Memory B cell (primary cell): ENCODE data around the gene PREPL.
A peak's percentile ranks its signal among the peaks of the same experiment; 100 is the strongest.
"Not testable (repeated sequence)": the region's sequence is repeated elsewhere in the genome, so short reads cannot be mapped to it uniquely, and the experiment has no call there.

ENCODE experiments used
- ATAC-seq: fragments of 150-1000 bp; cut with Tn5 transposase; 2 replicates; pipeline ENCODE4 v1.10.0; 2021; ENCODE audit warnings: low read depth, mild to moderate bottlenecking, moderate library complexity
- DNase-seq, 2 donors: peaks; one replicate each; pipeline ENCODE4 v3.0.0; 2022; ENCODE audit warnings: low spot score in 2 of 2
- H3K27ac Mint-ChIP-seq: one replicate; pipeline ENCODE4 v1.8.0; 2022; ENCODE audit warnings: mild to moderate bottlenecking, moderate library complexity, mixed read lengths
- H3K27me3 Mint-ChIP-seq: one replicate; pipeline ENCODE4 v1.8.0; 2022; ENCODE audit warnings: mixed read lengths
- H3K36me3 Mint-ChIP-seq: one replicate; pipeline ENCODE4 v1.8.0; 2022; ENCODE audit warnings: mild to moderate bottlenecking, mixed read lengths
- H3K4me1 Mint-ChIP-seq: one replicate; pipeline ENCODE4 v1.8.0; 2022; ENCODE audit warnings: mixed read lengths
- H3K4me3 Mint-ChIP-seq: one replicate; pipeline ENCODE4 v1.8.0; 2022; ENCODE audit warnings: mild to moderate bottlenecking, moderate library complexity, mixed read lengths
- H3K9me3 Mint-ChIP-seq: one replicate; pipeline ENCODE4 v1.8.0; 2022; ENCODE audit warnings: mixed read lengths

Gene PREPL

DNA sequence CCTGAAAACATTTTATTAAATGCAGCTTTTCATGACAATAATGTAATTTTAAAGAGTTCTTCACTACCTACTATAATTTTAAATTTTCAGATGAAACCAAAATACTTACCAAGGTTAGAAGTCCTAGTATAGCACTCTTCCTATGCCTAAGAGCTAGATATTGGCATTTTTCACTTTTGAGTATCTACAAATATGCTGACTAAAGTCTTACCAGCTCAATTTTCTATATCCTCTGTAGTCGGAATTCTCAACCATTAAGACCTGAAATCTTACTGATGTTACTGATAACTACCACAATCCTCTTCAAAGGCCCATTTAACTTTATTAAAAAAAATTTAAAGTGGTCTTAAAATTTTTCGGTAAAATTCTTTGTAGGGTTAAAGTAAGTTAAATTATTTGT, 32.0 kb downstream of the PREPL start:
- peak overlapping the region; percentile 55 for H3K27ac Mint-ChIP-seq
- H3K4me1 Mint-ChIP-seq, result no peaks in the 10 kb centered on the region
- no peaks in the 10 kb centered on the region for H3K27me3 Mint-ChIP-seq
- peaks cover 36% of the 10 kb centered on the region for H3K36me3 Mint-ChIP-seq
- no peak overlapping the region for H3K4me3 Mint-ChIP-seq
- no peaks in the 10 kb centered on the region for H3K9me3 Mint-ChIP-seq
- ATAC-seq (no peak), DNase-seq (no peak)

DNA sequence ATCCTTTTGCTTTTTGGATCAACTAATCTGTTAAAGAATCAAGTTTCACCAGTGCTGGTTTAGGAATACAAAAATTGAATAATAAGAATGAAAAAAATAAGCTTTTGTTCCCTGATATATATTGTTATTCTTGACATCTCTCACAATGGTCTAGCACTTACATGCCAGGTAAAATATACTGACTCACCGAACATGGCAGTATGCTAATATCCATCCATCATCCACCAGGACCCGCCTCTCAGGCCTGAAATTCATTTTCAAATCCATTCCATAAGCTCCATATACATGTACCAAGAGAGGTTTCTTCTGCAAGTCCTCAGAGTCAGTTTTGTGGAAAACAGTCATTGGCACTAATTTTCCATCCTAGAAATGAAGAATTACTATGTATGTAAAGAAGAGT, 32.5 kb downstream of the PREPL start:
- DNase-seq (no peak), ATAC-seq (no peak)
- Mint-ChIP-seq H3K27me3 (no peaks in the 10 kb centered on the region), H3K36me3 (peaks cover 40% of the 10 kb centered on the region), H3K4me3 (no peak overlapping the region), H3K4me1 (no peaks in the 10 kb centered on the region), H3K27ac (no peak overlapping the region), H3K9me3 (no peaks in the 10 kb centered on the region)

DNA sequence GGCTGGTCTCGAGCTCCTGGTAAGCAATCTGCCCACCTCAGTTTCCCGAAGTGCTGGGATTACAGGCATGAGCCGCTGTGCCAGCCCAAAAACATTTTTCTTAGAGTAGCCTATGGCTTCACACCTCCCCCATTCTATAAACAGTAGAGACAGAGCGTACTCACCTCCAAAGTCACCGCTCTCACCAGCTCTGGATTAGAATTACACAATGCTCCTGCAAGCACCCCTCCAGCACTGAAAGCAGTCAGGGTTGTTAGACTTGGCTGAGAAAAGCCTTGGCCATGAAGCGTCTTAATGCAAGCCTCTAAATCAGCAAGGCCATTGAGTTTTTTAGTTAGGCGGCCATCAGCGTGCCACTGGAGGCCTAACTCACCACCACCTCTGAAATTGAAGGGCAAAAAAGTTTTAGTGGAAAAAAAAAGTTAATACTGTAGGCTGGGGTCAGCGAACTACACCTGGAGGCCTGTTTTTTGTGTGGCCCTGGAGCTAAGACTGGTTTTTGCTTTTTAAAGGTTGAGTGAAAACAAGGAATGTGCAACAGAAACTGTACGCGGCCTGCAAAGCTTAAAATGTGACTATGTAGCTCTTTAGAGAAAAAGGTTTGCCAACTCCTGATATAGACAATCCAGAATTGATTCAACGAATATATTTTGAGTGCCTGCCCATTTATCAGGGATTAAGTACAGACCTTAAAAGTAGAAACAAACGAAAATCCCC, 34.6 kb downstream of the PREPL start:
- H3K36me3 Mint-ChIP-seq, result peaks cover 46% of the 10 kb centered on the region
- H3K4me1 Mint-ChIP-seq, result no peaks in the 10 kb centered on the region
- no peak overlapping the region for H3K27ac Mint-ChIP-seq
- ATAC-seq (no peak), DNase-seq (no peak)
- no peak overlapping the region for H3K4me3 Mint-ChIP-seq
- no peaks in the 10 kb centered on the region for H3K9me3 Mint-ChIP-seq
- H3K27me3 Mint-ChIP-seq, result no peaks in the 10 kb centered on the region

DNA sequence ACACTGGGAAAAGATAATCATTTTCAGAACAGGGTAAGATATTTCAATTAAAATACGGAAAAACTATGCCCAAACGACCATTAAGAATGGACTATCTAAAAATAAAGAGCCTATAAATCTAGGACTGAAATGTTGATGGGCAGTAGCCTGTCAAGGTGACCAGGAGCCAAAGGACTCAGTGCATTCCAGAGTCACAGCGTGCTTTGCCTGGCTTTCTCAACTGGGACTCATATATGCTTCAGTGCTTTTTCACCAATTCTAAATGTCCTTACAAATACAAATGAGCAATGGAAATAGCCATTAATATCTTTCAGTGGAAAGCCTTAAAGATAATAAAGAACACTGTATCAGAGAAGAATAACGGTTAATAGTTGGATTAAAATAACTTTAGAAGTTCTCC, 35.4 kb downstream of the PREPL start:
- DNase-seq (no peak), ATAC-seq (no peak)
- H3K36me3 Mint-ChIP-seq, result peaks cover 45% of the 10 kb centered on the region
- no peaks in the 10 kb centered on the region for H3K4me1 Mint-ChIP-seq
- no peaks in the 10 kb centered on the region for H3K9me3 Mint-ChIP-seq
- H3K27ac Mint-ChIP-seq, result no peak overlapping the region
- no peak overlapping the region for H3K4me3 Mint-ChIP-seq
- no peaks in the 10 kb centered on the region for H3K27me3 Mint-ChIP-seq

DNA sequence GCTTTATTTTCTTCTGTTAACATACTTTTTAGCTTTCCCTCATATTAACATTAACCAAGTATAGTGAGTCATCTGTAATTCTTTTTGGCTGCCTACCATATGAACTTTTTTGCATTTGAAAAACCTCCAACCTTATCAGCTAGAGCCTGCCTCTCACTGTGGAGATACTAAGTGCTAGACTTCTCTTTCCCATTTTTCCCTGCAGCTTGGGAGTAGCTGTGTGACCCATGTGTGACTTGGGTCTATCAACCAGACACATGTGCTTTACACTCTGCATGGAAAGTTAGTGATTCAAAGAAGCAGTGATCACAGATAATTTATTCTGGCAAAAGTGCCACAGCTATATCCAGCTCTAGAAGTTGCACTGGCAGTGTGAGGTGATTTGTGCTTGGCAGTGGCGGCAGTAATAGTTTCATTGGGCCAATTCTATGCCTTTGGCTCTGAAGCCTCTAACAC, 36.3 kb downstream of the PREPL start:
- H3K27ac Mint-ChIP-seq, result no peak overlapping the region
- no peaks in the 10 kb centered on the region for H3K4me1 Mint-ChIP-seq
- no peaks in the 10 kb centered on the region for H3K9me3 Mint-ChIP-seq
- peaks cover 47% of the 10 kb centered on the region for H3K36me3 Mint-ChIP-seq
- H3K27me3 Mint-ChIP-seq, result no peaks in the 10 kb centered on the region
- ATAC-seq (no peak), DNase-seq (no peak)
- no peak overlapping the region for H3K4me3 Mint-ChIP-seq

DNA sequence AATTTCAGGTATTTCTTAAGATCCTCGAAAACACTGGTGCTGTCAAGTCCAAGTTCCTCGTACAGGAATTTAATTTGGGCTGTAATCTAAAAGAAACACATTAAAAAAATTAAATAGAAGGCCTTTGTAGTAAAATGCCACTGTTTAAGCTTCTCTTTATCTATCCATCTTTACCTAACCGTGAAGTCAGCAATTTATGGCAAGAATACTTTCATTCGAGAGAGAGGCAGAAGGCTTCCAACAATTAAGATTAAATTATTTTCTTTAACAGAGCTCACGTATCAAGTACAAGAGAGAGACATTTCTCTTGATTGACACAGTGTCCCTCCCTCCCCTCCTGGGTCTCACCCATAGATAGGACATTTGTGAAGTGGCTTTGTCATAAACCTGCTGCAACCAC, 39.9 kb downstream of the PREPL start:
- Mint-ChIP-seq H3K27me3 (no peaks in the 10 kb centered on the region), H3K4me1 (no peaks in the 10 kb centered on the region), H3K4me3 (no peak overlapping the region), H3K27ac (no peak overlapping the region), H3K36me3 (peaks cover 44% of the 10 kb centered on the region), H3K9me3 (no peaks in the 10 kb centered on the region)
- no peak for ATAC-seq
- DNase-seq, result no peak

DNA sequence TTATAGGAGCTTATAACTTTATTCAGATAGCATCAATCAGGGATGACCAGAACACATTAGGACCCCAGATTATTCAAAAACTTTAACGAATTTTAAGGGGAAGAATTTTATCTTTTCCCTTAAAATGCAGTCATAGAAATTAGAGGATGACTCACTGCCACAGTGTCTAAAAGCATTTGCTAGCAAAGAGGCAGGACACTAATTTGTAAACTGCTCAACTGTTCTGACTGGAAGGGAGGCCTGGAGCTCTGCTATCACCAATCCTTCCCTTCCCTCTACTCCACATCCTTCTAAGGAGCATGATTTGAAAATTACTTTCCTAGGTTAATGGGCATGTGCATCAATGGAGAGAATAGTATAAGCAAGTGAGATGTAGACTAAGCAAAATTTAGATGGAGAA, 40.5 kb downstream of the PREPL start:
- peaks cover 50% of the 10 kb centered on the region for H3K36me3 Mint-ChIP-seq

DNA sequence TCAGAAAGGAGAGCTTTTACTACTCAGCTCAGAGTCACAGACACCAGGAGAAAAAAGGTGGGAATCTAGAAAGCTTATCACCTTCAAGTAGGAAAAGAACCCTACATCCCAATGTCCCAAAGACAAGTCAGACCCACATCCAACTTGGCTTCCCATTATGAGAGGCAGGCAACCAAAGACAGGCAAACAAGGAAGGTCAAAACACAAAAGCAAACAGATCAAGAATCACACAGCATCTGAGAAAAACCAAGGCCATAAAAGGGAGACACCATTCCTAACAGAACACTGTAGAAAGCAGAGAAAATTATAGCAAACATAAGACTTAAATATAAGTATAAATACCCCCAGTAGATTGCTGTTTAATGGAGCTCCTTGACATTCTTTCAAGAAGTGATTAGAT, 45.3 kb downstream of the PREPL start:
- H3K36me3 Mint-ChIP-seq, result peaks cover 44% of the 10 kb centered on the region
- no peak overlapping the region for H3K4me3 Mint-ChIP-seq
- H3K27me3 Mint-ChIP-seq, result no peaks in the 10 kb centered on the region
- peaks cover 9% of the 10 kb centered on the region for H3K9me3 Mint-ChIP-seq
- ATAC-seq, result no peak
- H3K4me1 Mint-ChIP-seq, result no peaks in the 10 kb centered on the region
- H3K27ac Mint-ChIP-seq, result no peak overlapping the region
- DNase-seq, result no peak

More for the DNA sequence above, 40.5 kb downstream of the PREPL start:
- Mint-ChIP-seq H3K9me3 (no peaks in the 10 kb centered on the region), H3K4me3 (no peak overlapping the region), H3K4me1 (no peaks in the 10 kb centered on the region), H3K27me3 (no peaks in the 10 kb centered on the region), H3K27ac (no peak overlapping the region)
- ATAC-seq (no peak), DNase-seq (no peak)

DNA sequence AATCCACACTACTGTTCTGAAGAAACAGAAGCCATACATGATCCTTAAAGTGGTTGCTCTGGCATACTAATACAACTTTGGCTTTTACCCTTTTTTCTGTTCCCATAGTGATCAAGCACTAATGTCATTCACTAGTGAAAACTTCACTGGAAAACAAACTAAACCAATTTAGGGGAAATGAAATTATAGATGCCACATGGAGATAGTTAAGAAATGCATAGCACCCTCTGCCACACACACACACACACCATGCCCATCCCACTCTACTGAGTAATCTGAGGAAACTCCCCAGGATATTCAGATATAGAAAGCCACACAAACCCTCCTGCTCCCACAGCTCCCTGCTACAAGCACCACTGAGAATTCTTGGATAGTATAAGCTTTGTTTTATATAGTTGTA, 46.9 kb downstream of the PREPL start:
- no peak for ATAC-seq
- H3K4me3 Mint-ChIP-seq, result no peak overlapping the region
- peaks cover 10% of the 10 kb centered on the region for H3K9me3 Mint-ChIP-seq
- H3K36me3 Mint-ChIP-seq, result peaks cover 39% of the 10 kb centered on the region
- no peaks in the 10 kb centered on the region for H3K4me1 Mint-ChIP-seq
- H3K27ac Mint-ChIP-seq, result no peak overlapping the region
- no peak for DNase-seq
- H3K27me3 Mint-ChIP-seq, result no peaks in the 10 kb centered on the region

DNA sequence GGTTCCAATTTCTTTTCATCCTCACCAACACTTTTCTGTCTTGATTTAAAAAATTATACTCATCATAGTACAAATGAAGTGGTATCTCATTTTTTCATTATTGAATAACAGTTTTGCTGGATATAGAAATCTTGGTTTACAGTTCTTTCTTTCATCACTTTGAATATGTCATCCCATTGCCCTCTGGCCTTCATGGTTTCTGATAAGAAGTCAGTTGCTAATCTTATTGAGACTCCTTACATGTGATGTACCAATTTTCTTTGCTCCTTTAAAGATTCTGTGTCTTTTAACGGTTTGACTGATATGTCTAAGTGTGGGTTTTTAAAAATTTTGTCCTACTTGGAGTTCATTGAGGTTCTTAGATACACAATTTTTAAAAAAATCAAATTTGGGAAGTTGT, 51.0 kb downstream of the PREPL start:
- no peak overlapping the region for H3K4me3 Mint-ChIP-seq
- DNase-seq (no peak), ATAC-seq (no peak)
- H3K4me1 Mint-ChIP-seq, result no peaks in the 10 kb centered on the region
- H3K27ac Mint-ChIP-seq, result no peak overlapping the region
- H3K27me3 Mint-ChIP-seq, result peaks cover 1% of the 10 kb centered on the region
- peaks cover 15% of the 10 kb centered on the region for H3K9me3 Mint-ChIP-seq
- H3K36me3 Mint-ChIP-seq, result peaks cover 29% of the 10 kb centered on the region

DNA sequence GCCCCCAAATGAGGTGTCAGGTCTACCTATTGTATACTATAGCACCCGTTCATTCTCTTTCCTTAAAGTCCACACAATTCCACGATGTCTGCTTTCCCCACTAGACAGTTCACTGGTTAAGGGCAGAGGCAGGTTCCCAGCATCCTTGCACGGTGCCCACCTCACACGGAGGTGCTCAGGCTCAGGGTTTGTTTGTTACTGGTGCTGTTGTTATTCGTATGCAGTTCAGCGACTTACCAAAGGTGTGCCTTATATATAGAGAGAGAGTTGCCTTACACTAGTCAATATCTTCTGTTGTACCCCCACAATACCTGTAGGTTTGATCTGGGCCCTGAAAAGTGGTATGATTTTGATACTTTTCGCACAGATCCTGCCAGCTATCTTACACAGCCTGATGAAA, 55.4 kb downstream of the PREPL start:
- peaks cover 7% of the 10 kb centered on the region for H3K36me3 Mint-ChIP-seq
- peaks cover 1% of the 10 kb centered on the region for H3K27me3 Mint-ChIP-seq
- ATAC-seq (no peak), DNase-seq (no peak)
- H3K4me3 Mint-ChIP-seq, result no peak overlapping the region
- no peak overlapping the region for H3K27ac Mint-ChIP-seq
- H3K4me1 Mint-ChIP-seq, result no peaks in the 10 kb centered on the region
- peaks cover 5% of the 10 kb centered on the region for H3K9me3 Mint-ChIP-seq

DNA sequence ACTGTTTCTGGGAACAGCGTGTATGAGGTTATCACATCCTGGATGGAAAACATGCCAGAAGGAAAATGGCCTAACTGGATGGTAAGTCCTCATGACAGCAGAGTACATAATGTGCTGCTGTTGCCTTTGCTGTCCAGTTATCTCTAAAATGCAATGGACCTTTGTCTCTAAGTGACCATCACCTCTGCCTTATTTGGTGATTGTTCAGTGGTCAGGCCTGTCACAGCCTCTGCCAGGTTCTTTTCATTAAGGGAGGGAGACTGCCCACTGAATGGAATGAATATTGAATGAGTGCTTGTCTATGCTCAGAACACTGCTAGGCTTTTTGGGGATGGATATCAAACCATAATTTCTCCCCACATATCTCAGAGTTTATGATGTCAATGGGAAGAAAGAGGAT, 57.0 kb downstream of the PREPL start:
- no peak for ATAC-seq
- H3K36me3 Mint-ChIP-seq, result peaks cover 5% of the 10 kb centered on the region
- H3K9me3 Mint-ChIP-seq, result peaks cover 4% of the 10 kb centered on the region
- no peak overlapping the region for H3K27ac Mint-ChIP-seq
- no peak for DNase-seq
- H3K4me3 Mint-ChIP-seq, result no peak overlapping the region
- no peaks in the 10 kb centered on the region for H3K4me1 Mint-ChIP-seq
- peaks cover 3% of the 10 kb centered on the region for H3K27me3 Mint-ChIP-seq

DNA sequence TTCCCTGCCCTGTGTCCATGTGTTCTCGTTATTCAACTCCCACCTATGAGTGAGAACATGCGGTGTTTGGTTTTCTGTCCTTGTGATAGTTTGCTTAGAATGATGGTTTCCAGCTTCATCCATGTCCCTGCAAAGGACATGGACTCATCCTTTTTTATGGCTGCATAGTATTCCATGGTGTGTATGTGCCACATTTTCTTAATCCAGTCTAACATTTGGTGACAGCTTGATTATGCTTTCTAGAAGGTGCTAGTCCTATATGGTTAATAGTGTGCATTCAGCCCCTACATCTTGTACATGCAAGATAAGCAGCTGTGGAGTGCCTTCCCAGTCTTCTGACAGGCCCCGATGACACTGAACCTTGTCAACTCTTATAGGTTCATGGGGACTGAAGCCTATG, 57.5 kb downstream of the PREPL start:
- H3K36me3 Mint-ChIP-seq, H3K4me3 Mint-ChIP-seq, ATAC-seq, H3K27me3 Mint-ChIP-seq, H3K27ac Mint-ChIP-seq, H3K4me1 Mint-ChIP-seq, DNase-seq, H3K9me3 Mint-ChIP-seq: not testable (repeated sequence)

DNA sequence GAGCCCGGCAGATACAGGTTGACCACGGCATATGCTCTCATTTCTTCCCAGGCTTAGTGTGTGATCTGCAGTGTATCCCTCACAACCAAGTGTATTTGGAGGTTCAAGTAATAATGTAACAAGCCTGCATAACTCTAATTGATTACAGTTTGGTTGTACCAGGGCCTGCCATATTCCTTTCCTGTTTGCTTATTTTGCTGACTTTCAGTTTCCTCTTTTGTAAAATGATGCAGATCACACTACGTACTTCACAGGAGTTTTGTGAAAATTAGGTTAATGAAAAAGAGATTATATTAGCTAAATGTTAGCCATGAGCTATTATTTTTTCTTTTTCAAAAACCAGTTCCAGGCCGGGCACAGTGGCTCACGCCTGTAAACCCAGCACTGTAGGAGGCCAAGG, 60.2 kb downstream of the PREPL start:
- Mint-ChIP-seq H3K36me3 (no peaks in the 10 kb centered on the region), H3K27ac (no peak overlapping the region), H3K4me1 (peaks cover 8% of the 10 kb centered on the region), H3K27me3 (peaks cover 1% of the 10 kb centered on the region), H3K9me3 (no peaks in the 10 kb centered on the region), H3K4me3 (no peak overlapping the region)
- DNase-seq, result no peak
- ATAC-seq, result no peak

DNA sequence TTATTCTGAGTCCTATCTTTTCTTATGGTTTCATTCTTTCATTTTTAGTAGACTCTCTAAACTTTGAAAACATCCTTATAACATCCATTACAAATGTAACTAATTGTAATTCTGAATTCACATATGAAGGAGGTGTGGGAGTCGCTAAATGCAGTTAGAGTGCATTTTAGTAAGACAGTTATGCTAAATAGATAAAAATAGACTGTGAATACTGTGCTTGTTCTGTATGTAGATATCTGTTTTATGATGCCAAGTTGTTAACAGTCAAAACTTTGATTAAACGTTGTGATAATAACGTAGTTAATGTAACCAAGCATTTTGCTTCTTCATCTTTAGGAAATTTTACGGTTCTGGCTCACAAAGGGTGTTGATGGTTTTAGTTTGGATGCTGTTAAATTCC, 61.7 kb downstream of the PREPL start:
- Mint-ChIP-seq H3K27me3 (peaks cover 1% of the 10 kb centered on the region), H3K4me3 (no peak overlapping the region), H3K9me3 (no peaks in the 10 kb centered on the region), H3K36me3 (no peaks in the 10 kb centered on the region), H3K4me1 (peaks cover 10% of the 10 kb centered on the region), H3K27ac (no peak overlapping the region)
- DNase-seq, result no peak
- ATAC-seq, result no peak
